HPDE6-E6E7 (cell line): ENCODE results near the gene GPR25.

ENCODE experiments used
- DNase-seq: peaks from one replicate; pipeline ENCODE4 v3.0.0; 2011; ENCODE audit warnings: missing footprints; ENCODE audit errors: extremely low spot score

Gene GPR25

DNA sequence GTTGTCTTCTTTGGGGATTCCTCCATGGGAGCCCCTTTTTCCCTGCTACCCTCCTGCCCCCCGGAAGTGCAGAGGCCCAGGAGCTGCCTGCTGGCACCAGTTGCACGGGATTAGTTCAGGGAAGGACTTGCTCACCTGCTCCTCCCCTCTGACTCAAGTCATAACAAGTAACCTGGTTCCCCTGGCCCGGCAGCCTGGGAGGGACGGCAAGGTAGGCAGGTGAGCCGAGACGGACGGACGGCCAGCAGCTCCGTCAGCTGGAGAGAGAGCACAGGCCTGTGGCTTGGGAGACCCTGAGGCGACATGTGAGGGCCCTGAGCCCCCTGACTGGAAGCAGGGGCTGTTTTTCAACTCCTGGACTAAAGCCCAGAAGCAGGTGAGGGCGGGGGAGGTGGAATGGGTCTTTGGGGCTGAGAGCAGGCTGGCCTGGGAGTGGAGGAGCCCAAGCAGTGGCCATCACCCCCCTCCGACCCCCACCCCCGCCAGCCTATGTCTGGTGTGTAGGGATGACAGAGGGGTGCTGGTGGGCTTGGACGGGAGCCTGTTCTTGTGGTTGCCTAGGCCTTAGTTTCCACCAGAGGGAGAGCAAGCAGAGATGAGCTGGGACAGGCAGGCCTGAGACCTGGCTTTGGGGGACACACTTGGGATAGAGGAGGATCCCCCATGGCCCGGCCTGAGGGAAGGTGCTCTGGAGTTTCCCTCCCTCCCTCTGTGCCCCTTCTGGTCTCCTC lies 22.1 kb downstream of the GPR25 start, which contains the start of gene INAVA:
INAVA (plus strand) TSS at position 189 of the 731 bp plus-strand sequence. CDS start 3,501 bp downstream, outside the sequence.
- DNase-seq = peak; percentile 89

DNA sequence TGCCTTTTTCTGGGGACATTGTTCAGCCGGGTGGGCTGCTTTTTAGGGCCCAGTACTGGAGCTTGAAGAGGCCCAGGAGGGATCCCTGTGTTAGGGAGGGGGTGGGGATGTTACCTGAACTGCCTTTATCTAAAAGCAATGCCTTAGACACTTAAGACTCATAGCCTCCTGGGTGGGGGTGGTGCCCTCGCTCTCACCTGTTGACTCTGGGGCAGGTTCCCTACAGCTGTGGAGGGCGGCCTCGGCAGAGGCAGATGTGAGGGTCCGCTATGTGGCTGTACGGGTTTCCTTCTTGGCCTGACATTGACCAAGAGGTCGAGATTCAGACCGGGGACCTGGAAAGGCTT lies 22.6 kb downstream of the GPR25 start:
- DNase-seq = no peak

DNA sequence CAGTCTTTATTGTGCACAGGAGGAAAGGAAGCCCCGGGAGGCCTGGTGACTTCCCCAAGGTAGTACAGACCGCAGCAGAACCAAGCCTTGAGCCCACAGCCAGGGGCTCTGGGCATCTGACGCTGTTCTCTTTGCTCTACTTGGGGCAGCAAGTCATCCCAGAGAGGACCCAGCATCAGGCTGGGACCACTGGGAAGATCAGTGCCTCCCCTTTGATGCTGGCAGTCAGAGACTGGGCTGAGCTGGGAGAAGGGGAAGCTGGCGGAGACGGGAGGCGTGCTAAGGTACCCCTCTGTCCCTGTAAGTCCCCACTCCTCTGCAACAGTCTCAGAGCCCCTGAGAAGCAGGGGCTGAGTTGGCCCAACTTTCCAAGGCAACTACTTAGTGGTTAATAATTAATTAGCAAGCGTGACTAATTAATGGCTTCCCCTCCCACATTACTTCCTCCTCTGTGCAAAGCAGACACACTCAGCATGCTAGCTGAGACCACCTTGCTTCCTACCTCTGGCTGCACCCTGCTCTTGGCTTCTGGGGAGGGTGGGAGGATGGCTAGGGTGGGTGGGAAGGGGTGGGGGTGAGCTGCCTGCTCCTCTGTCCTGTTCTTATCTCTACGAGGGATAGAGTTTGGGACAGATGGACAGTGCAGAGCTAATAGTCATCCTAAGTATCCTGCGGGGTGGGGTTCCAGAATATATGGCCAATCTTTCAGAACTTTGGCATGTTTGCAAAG lies 23.2 kb downstream of the GPR25 start:
- no peak for DNase-seq

DNA sequence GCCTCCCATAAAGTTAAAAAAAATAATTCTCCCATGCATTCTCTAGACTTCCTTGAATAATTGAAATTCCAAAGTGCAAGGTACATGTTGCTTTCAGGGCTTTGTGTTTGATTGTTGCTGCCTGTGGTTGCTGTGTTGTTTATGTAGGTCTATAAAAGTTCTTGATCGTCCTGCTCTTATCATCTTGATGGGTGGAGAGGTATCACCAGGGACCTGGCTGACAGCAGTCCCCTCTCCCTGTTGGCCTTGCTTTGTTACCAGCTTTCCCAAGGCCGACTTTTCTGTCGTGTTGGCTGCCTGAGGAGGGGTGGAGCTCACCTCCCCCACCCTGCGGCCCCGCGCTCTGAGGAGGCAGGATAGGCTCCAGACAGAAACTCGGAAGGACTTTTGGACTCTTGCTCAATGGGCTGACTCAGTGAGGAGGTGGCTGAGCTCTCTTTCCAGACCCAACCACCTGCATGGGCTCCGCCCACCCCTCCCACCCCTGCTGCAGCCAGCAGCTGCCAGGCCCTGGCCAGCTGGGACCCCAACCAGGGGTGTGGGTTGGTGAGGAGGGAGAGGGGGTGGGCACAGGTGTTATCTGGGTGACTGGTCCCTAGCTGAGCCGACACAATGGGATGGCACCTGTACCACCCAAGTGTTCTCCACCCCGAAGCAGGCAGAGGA lies 23.9 kb downstream of the GPR25 start:
- peak; percentile 91 for DNase-seq

DNA sequence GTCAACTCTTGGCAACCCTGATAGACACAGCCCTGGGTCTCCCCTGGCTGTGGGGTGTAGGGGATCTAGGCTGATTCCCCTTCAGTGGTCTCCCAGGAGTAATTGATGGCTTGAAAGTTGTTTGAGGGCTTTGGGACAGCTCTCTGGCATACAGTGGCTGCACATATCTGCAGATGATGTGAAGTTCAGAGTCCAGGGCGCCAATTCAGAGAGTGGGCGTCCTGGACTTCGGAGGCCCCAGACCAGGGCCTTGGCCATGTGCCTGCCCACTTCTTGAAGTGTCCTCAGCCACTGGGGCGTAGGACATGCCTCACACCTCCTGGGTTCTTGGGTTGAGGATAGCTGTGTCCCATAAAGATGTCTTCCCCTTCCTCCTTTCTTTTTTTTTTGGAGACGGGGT lies 24.5 kb downstream of the GPR25 start:
- DNase-seq = no peak

DNA sequence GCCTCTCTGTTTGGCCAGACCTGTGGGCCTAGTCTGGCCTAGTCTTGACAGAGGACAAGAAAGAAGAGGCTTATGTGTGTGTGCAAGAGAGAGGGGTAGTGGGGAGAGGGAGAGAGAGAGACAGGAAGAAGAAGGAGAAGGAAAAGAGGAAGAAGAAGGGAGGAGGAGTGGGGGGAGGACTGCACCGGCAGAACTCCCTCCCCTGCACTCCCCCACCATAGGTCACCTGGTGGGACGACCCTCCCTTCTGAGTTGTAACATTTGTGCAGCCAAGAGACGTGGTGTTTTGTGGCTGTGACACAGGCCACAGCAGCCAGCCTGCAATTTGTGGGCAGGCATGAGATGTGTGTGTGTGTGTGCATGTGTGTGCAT lies 26.2 kb downstream of the GPR25 start:
- DNase-seq = no peak

DNA sequence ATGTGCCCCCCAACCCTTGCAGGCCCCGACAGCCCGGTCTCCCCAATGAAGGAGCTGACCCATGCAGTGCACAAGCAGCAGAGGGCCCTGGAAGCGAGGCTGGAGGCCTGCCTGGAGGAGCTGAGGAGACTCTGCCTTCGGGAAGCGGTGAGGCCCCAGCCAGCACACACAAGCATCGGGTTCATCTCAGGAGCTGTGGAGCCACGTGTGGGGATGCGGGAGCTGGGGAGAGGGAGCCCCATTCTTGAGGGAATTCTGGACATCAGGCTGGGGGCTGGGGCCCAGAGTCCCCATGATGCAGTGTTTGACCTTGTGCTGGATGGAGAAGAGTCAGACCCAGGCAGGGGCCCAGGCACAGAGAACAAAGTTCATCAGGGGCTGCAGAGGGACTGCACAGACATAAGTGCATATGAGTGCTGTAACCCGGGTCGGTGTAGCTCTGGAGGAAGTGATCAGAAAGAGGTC lies 26.7 kb downstream of the GPR25 start:
- DNase-seq = no peak

DNA sequence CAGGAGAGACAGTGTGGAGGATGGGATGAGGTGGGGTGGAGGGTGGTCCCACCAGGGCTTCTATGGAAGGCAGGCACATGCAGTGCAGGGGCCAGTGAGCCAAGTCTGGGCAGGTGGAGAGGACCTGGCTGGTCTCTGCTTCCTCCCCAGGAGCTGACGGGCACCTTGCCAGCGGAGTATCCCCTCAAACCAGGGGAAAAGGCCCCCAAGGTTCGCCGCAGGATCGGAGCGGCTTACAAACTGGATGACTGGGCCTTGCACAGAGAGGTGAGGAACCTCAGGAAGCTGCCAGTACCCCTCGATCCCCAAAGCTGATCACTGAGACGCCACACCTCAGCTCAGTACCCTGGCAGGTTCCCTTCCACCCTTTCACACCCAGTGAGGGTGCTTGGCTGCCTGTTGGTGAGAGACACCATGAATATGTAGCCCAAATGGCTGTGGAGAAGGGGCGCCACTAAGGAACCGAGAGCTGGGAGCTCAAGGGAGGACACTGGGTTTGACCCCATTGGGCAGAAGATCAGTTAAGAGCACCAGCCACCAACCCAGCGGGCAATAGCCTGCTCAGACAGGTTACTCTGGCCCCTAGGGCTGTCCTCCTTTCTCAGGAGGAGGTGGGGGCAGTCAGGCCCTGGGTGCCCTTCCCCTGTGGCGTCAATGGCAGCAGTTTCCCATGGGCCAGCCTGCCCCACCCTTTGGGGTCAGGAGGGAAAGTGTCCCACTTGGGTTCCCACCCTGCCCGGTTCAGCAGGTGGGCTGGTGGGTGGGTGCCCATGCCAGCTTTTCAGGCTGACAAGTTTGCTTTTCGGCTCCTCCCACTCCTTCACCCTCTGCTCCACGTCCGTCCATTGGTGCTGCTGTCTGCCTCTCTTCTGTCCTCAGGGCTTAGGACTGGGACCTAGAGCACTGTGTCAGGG lies 27.4 kb downstream of the GPR25 start:
- no peak for DNase-seq

DNA sequence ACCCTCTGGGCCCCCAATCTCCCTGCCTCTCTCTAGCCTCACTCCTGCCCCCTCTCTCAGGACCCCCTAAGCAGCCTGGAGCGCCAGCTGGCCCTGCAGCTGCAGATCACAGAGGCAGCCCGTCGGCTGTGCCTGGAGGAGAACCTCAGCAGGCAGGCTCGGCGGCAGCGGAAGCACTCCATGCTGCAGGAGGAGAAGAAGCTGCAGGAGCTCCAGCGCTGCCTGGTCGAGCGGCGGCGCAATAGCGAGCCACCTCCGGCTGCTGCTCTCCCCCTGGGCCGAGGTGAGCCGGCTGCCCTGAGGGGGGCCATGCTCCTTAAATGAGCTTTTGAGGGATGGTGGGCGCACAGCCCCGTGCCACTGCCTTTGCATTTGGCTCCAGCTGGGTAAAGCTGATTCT lies 28.1 kb downstream of the GPR25 start:
- DNase-seq = no peak

DNA sequence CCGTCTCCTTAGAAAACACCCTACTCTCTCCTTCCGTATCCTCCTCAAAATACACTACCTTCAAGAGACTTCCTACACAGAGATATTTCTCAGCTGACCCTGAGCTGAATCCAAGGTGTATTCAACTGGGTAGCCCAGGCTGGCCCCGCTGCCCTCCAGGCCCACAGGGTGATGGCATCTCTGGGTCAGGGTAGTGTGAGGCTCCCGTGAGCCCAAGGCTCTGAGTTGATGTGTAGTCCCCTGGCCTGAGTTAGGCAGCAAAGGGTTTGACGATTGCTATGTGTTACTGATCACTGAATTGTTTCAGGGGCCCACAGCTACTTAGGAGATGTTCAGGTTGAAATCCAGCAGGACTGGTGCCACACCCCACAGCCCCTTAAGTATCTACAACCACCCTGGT lies 28.6 kb downstream of the GPR25 start:
- no peak for DNase-seq

DNA sequence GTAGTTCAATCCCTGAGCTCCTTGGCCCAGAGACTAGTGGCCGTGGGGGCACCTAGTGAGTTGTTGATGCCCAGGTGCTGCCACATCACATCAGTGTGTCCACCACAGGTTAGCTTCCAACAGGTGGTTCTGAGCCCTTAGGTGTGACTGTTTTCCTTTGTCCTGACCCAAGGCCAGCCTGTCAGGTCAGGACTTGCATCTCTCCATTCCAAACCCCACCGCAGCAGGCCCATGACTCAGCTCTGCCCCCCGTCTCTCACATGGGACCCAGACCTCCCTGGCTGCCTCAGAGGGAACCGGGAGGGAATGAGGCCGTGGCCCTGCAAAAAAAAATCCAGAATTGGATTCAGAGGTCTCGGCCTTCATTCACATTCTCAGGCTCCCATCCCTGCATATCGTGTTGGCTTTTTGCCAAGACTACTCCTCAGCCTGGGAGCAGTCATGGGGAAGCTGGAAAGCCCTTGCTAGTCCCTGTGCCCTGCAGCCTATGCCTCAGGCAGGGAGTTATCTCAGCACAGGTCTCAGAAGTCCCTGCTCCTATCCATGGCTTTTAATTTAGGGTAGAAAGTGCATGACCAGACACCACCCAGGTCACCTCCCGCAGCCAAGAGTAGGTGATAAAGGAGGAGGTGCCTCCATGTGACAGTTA lies 29.1 kb downstream of the GPR25 start:
- DNase-seq = no peak

DNA sequence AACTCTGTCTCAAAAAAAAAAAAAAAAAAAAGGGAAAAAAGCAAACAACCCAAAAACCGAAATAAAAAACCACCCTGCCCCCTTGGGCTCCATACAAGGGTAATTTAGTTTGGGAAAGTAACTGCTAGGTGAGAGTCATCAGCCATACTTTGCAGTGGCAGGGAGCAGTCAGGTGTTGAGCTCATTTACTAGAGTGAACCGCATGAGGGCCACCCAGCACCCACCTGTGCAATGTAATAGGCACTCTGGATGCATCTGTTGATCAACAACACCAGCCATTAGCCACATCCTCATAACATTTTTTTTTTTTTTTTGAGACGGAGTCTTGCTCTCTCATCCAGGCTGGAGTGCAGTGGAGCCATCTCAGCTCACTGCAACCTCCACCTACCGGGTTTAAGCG lies 31.0 kb downstream of the GPR25 start:
- no peak for DNase-seq

DNA sequence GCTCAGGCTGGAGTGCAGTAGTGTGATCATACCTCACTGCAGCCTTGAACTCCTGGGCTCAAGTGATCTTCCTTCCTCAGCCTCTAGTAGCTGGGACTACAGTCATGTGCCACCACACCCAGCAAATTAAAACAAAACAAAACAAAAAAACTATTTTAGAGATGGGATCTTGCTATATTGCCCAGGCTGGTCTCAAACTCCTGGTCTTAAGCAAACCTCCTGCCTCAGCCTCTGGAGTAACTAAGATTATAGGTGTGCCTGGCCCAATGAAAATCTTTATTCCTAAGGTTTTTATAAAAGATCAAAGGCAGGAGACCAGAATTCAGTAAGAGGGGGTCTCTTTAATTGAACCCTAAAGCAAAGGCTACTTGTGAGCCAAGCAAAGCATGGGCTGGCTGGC lies 32.0 kb downstream of the GPR25 start:
- DNase-seq = no peak

DNA sequence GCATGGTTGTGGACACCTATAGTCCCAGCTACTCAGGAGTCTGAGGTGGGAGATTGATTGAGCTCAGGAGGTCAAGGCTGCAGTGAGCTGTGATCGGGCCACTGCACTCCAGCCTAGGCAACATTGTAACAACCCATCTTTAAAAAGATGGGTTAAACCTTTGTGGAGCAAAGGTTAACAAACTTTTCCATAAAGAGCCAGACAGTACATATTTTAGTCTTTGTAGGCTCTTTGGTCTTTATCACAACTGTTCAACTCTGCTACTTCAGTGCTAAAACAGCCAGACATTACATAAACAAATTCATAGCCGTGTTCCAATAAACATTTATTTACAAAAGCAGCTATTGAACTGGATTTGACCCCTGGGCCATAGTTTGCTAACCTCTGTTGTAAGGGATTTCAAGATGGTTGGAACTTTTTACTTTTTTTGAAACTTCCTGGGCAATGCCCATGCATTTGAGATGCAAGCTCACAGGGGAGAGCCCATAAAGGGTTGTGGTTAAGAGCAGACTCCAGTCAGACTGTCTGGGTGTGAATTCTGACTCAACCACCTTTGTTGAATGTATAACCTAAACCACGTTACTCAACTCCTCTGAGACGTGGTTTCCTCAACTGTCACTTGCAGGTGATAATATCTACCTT lies 32.8 kb downstream of the GPR25 start:
- no peak for DNase-seq

DNA sequence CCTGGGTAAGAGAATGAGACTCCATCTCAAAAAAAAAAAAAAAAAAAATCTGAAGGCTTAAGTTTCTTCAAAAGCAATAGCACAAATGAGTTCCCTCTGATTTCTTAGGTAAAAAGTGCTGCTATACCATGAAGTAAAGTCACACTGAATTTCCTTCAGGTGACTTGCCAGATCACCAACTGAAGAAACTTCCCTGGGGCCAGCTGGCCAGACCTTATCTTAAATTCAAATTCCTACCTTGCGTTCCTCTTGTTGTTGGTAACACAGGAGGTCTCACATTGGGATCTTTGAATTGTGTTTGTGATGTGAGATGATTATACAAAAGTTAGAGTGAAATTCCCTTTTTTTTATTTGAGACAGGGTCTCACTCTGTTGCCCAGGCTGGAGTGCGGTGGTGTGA lies 33.7 kb downstream of the GPR25 start:
- no peak for DNase-seq

DNA sequence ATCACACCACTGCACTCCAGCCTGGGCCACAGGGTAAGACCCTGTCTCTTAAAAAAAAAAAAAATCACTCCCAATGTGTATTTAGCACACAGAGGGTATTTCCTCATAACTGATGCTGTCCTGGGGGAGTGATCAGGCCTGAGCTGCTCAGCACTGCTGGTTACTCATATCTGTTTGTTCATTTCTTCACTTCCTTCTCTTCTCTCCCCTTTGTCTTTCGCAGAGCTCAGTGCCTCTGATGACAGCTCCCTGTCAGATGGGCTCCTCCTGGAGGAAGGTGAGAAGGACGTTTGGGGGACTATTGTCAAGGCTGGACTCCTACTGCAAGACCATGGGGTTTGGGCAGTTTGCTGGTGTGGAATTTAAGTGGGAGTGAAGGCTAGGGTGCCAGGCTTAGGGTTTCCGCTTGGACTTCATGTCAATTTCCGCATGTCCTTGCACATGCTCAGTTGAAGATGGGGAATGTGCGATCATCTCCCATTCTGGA lies 34.9 kb downstream of the GPR25 start:
- no peak for DNase-seq

DNA sequence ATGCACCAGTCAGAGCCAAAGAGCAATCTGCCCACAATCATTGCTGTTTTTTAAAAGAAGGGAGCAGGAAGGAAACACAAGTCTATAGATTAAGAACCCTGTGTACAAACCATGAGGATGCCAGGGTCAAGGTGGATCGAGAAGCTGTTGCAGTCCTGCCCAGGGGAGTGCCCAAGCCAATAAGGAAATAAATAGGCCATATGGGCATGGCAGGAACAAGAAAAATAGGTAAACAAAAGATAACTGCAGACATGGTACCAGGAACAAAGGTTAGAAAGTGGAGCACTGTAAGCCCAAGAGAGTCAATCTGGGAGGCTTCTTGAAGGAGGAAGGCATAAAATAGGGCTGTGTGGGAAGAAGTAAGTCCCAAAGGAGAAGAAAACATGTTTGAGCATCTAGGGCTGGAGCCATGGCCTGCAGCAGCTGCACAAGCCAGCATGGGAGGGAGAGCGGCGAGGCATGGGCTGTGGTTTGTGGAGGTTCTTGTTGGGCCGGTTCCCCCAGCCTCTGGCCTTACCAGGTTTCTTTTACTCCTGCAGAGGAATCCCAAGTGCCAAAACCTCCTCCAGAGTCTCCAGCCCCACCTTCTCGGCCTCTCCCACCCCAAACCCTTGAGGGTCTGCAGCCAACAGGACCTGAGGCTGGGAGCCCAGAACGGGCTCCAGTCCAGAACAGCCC lies 35.5 kb downstream of the GPR25 start:
- DNase-seq = no peak

DNA sequence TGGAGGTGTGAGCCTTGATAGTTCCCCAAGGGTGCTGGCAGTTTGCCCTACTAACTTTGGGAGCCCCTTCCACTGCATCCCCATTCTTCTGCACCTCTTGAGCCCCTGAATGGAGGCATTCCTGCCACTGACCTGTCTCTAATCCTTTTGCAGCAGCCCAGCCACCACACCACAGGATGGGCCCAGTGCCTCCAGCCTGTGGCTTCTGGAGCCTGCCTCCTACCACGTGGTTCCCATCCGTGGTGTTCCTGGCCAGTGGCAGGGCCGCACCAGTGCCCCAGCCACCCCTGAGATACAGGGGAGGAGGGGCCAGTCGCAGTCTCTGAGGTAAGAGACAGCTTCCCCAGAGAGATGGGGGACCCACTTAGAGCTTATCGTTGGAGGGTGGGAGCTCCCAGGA lies 36.3 kb downstream of the GPR25 start:
- no peak for DNase-seq

DNA sequence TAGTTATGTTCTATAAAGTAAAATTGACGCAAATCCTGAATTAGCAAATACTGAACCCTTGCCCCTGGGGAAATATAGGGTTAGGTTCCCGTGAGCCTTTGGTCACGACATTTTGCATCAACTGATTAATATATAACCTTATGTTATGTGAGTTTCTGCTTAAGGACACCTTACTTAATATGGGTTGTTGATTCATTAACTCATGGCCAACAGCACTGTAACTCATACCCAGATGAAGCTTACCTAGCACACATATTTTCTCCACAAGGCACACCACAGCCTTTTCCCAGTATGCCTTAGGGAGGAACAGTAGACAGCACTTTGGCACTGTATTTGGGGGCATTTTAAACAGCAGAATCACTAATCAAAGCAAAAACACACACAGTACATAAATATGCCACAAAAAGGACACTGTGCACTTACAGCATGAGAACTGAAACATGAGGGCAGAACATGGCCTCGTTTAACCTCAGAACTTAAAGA lies 37.0 kb downstream of the GPR25 start:
- no peak for DNase-seq

DNA sequence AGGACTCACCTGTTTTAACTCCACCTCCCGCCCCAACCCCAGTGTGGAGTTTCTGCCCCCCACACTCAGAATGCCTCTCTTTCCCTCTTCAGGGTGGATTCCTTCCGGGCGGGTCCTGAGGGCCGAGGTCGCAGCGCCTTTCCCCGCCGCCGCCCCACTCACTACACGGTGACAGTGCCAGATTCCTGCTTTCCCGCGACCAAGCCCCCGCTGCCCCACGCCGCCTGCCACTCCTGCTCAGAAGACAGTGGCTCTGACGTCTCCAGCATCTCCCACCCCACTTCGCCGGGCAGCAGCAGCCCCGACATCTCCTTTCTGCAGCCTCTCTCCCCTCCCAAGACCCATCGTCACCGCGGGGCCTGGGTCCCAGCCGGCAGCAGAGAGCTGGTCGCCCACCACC lies 38.6 kb downstream of the GPR25 start:
- DNase-seq = no peak
